HG03558 (cell line): ENCODE measurements around the gene ITGAD.

ENCODE experiments used
- ATAC-seq: cut with Tn5 transposase; IDR thresholded peaks from one replicate; pipeline ENCODE4 v1.9.1; 2021; ENCODE audit warnings: moderate number of reproducible peaks; ENCODE audit not compliant: unreplicated experiment; ENCODE audit errors: extremely low read depth

The ITGAD gene

DNA sequence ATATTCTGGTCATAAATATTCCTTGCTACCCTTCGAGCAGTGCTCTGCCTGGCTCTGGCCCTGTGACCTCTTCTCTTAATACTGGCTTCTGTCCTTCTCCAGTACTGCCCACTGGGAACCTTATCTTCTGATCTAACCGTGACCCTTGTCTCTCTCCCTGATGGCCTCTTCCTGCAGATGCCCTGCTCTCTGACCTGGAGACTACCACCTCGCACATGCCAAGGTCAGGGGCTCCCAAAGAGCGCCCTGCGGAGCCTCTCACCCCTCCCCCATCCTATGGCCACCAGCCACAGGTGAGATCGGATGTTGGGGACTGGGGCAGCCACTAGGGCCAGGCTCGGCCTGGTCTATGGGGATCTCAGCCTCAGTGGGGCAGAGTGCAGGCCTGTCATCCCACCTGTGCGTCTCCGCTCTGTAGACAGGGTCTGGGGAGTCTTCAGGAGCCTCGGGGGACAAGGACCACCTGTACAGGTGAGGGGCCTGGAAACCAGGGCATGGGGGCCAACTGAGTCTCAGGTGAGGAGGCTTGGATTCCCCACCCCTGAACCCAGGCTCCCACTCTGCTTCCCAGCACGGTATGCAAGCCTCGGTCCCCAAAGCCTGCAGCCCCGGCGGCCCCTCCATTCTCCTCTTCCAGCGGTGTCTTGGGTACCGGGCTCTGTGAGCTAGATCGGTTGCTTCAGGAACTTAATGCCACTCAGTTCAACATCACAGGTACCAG lies 80.3 kb downstream of the ITGAD start:
- no peak for ATAC-seq

DNA sequence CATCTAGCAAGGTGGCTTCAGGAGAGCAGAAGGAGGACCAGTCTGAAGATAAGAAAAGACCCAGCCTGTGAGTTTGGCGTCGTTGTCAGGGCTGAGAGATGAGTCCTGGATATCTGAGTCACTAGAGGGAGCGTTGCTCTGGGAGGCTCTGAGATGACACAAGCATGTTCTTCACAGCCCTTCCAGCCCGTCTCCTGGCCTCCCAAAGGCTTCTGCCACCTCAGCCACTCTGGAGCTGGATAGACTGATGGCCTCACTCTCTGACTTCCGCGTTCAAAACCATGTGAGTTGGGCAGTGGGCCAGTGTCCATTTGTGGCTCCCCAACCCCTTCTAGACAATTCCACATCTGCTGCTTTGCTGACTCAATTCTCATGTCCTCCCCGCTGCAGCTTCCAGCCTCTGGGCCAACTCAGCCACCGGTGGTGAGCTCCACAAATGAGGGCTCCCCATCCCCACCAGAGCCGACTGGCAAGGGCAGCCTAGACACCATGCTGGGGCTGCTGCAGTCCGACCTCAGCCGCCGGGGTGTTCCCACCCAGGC lies 81.1 kb downstream of the ITGAD start:
- no peak for ATAC-seq

- no peak for ATAC-seq
These were observed 81.9 kb downstream of the ITGAD start for GRCh38 chr16:31474773-31475738.

- ATAC-seq: no peak
These were observed 82.8 kb downstream of the ITGAD start for GRCh38 chr16:31475946-31476302.
